ENCODE measurements around the gene MBD6. TPM values are rescaled to one million over a fixed set of nuclear protein-coding genes. Genes with fewer than 3 reads are reported as not detected.
A peak's percentile ranks its signal among the peaks of the same experiment; 100 is the strongest.
"Not testable (repeated sequence)": the region's sequence is repeated elsewhere in the genome, so short reads cannot be mapped to it uniquely, and the experiment has no call there.

Gene MBD6
- total RNA-seq, 2 experiments from 2014 or later, result 80.9 to 85.4 TPM

DNA sequence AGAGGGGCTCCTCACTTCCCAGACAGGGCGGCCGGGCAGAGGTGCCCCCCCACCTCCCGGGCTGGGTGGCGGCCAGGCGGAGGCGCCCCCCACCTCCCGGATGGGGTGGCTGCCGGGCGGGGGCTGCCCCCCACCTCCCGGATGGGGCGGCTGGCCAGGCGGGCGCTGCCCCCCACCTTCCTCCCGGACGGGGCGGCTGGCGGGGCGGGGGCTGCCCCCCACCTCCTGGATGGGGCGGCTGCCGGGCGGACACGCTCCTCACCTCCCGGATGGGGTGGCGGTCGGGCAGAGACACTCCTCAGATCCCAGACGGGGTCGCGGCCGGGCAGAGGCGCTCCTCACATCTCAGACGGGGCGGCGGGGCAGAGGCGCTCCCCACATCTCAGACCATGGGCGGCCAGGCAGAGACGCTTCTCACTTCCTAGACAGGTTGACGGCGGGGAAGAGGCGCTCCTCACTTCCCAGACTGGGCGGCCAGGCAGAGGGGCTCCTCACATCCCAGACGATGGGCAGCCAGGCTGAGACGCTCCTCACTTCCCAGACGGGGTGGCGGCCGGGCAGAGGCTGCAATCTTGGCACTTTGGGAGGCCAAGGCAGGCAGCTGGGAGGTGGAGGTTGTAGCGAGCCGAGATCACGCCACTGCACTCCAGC is 27.4 kb upstream of the MBD6 start:
- H3K4me3 Mint-ChIP-seq; H3K9me3 Mint-ChIP-seq (ENCODE audit: low read depth); DNase-seq; CTCF ChIA-PET; H3K27me3 Mint-ChIP-seq; H3K27ac Mint-ChIP-seq; ATAC-seq: not testable (repeated sequence)
- peaks cover 14% of the 10 kb centered on the region for H3K4me1 Mint-ChIP-seq
- H3K36me3 Mint-ChIP-seq, result peaks cover 55% of the 10 kb centered on the region

DNA sequence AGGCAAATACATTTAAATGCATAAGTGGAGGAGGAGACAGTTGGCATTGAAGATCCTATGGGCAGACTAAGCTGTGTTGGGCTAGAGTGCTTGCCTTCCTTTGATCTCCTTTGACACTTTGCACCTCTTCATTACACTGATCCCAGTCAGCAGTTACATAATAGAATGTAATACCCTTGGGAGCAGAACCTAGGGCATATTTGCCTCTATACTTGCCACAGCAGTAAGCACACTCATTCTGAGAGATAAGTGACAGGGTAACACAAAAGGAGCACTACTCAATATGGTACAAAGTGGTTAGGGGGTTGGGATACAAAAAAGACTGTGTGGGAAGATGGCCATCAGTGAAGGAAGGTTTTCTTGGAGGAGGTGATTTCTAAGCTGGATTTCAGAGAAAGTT is 25.8 kb upstream of the MBD6 start:
- Mint-ChIP-seq H3K36me3 (peaks cover 58% of the 10 kb centered on the region), H3K9me3 (ENCODE audit: low read depth) (peaks cover 3% of the 10 kb centered on the region), H3K4me3 (no peak overlapping the region), H3K27ac (no peak overlapping the region), H3K27me3 (no peaks in the 10 kb centered on the region), H3K4me1 (peaks cover 9% of the 10 kb centered on the region)
- DNase-seq (no peak), ATAC-seq (no peak)
- CTCF ChIA-PET, result interaction anchor here (0.6 to 1.4 kb wide), 4 partner anchors 20 to 766 kb away, joined by 3 to 5 read pairs (median 3); no protein-coding TSS in a partner anchor

DNA sequence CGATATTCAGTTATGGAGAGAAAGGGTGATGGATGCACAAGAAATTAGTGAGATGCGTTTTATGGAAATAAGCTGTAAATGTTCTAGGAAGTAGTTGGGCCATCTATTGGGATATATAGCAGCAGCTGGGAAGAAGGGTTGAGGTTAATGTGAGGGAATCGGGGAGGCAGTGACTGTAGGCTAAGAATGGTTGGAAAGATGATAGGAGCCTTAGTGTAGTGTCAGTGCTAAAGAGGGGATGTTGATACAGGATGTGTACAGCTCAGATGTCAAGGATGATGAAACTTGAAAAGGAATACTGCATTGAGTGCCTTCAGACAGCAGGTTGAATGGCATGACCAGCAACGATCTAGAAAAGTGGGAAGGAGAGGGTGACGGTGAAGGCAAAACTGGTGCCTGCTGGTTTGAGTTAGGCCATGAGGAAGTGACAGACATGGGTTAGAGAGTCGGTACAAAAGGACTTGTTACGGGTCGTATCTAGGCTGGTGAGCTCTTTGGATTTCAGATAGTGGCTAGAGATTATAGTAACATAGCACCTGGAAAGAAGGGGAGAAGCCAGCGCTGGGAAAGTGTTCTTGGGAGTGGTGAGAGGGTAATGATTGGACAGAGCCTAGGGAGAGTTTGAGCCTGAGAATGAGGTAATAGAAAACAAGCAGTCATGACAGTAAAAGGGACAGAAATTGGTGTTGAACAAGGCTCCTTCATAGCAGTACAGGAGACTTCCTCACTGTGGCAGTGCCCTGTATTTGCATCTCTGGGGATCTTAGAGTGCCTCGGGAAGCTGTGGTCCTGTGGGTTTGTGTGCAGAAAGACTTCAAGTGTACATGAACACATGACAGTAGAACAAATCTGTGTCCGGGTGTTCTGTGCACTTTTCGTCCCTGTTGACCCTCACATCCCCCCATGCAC is 25.1 kb upstream of the MBD6 start:
- no peak for ATAC-seq

DNA sequence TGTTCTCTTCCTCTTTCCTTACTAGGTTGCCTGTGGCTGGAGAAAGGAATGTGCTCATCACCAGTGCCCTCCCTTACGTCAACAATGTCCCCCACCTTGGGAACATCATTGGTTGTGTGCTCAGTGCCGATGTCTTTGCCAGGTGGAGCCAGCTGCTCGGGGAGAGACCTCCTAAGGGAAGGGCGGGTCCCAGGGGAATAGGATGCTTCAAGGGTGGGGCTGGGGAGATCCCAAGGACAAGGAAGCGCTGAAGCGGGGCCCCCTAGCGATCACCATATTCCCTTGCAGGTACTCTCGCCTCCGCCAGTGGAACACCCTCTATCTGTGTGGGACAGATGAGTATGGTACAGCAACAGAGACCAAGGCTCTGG is 24.5 kb upstream of the MBD6 start:
- Mint-ChIP-seq H3K27ac (no peak overlapping the region), H3K36me3 (peaks cover 63% of the 10 kb centered on the region), H3K4me3 (no peak overlapping the region), H3K4me1 (peaks cover 4% of the 10 kb centered on the region), H3K9me3 (ENCODE audit: low read depth) (peaks cover 3% of the 10 kb centered on the region), H3K27me3 (no peaks in the 10 kb centered on the region)
- ATAC-seq (no peak), DNase-seq (no peak)
- CTCF ChIA-PET, result no interaction called here

More for the DNA sequence above, 25.1 kb upstream of the MBD6 start:
- CTCF ChIA-PET, result interaction anchor here (0.9 to 1.4 kb wide), 3 partner anchors 21 to 42 kb away, joined by 3 to 5 read pairs (median 3); no protein-coding TSS in a partner anchor
- Mint-ChIP-seq H3K4me3 (no peak overlapping the region), H3K27ac (no peak overlapping the region), H3K36me3 (peaks cover 64% of the 10 kb centered on the region), H3K4me1 (peaks cover 9% of the 10 kb centered on the region), H3K9me3 (ENCODE audit: low read depth) (peaks cover 3% of the 10 kb centered on the region), H3K27me3 (no peaks in the 10 kb centered on the region)
- no peak for DNase-seq

DNA sequence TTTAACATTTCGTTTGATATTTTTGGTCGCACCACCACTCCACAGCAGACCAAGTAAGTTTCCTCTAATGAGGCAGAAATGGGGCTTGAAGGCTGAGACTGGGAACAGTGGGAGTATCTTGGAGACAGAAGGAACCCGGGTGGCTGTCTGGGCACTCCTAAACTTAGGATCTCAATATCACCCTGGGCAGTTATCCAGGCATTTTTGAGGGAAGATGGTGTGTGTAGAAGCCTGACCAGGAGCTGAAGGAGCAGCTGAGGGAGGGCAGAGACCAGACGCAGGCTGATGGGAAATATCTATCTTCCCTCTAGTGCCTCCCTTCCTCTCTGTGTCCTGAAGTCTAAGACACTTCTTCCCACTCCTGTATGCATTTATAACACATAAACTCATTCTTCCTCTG is 24.1 kb upstream of the MBD6 start:
- no peak overlapping the region for H3K4me3 Mint-ChIP-seq
- H3K9me3 Mint-ChIP-seq (ENCODE audit: low read depth), result peaks cover 3% of the 10 kb centered on the region
- no peak overlapping the region for H3K27ac Mint-ChIP-seq
- H3K36me3 Mint-ChIP-seq, result peaks cover 65% of the 10 kb centered on the region
- peaks cover 4% of the 10 kb centered on the region for H3K4me1 Mint-ChIP-seq
- no peak for ATAC-seq
- H3K27me3 Mint-ChIP-seq, result no peaks in the 10 kb centered on the region
- no peak for DNase-seq
- CTCF ChIA-PET, result no interaction called here

DNA sequence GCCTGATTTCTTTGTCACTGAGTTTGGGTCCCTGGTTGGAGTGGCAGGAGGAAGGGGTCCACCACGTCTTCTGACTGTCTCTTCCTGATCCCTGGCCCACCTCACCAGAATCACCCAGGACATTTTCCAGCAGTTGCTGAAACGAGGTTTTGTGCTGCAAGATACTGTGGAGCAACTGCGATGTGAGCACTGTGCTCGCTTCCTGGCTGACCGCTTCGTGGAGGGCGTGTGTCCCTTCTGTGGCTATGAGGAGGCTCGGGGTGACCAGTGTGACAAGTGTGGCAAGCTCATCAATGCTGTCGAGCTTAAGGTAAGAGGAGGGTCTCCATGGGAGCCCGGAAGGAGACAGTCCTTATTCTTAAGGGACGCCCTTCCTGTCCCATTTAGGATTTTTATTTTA is 22.4 kb upstream of the MBD6 start:
- H3K4me3 Mint-ChIP-seq, result no peak overlapping the region

DNA sequence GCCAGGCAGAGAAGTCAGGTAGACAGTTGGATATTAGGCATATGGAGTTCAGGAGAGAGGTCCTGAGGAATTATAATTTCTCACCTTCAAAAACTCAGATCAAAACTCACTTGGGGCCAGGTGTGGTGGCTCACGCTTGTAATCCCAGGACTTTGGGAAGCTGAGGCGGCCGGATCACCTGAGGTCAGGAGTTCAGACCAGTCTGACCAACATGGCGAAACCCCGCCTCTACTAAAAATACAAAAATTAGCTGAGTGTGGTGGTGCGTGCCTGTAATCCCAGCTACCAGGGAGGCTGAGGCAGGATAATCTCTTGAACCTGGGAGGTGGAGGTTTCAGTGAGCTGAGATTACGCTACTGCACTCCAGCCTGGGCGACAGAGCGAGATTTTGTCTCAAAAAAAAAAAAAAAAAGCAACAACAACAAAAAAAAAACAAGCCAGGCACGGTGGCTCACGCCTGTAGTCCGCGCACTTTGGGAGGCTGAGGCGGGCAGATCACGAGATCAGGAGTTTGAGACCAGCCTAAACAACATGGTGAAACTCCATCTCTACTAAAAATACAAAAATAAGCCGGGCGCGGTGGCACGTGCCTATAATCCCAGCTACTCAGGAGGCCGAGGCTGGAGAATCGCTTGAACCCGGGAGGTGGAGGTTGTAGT is 20.2 kb upstream of the MBD6 start:
- not testable (repeated sequence) for H3K27ac Mint-ChIP-seq; H3K27me3 Mint-ChIP-seq; H3K9me3 Mint-ChIP-seq (ENCODE audit: low read depth)

More for the DNA sequence above, 22.4 kb upstream of the MBD6 start:
- H3K9me3 Mint-ChIP-seq (ENCODE audit: low read depth), result peaks cover 3% of the 10 kb centered on the region
- ATAC-seq, result no peak
- no peak for DNase-seq
- peaks cover 4% of the 10 kb centered on the region for H3K4me1 Mint-ChIP-seq
- H3K27ac Mint-ChIP-seq, result no peak overlapping the region
- no peaks in the 10 kb centered on the region for H3K27me3 Mint-ChIP-seq
- peaks cover 70% of the 10 kb centered on the region for H3K36me3 Mint-ChIP-seq
- CTCF ChIA-PET, result interaction anchor here (1.1 to 1.2 kb wide), 2 partner anchors 13 to 23 kb away, joined by 3 to 4 read pairs; no protein-coding TSS in a partner anchor

DNA sequence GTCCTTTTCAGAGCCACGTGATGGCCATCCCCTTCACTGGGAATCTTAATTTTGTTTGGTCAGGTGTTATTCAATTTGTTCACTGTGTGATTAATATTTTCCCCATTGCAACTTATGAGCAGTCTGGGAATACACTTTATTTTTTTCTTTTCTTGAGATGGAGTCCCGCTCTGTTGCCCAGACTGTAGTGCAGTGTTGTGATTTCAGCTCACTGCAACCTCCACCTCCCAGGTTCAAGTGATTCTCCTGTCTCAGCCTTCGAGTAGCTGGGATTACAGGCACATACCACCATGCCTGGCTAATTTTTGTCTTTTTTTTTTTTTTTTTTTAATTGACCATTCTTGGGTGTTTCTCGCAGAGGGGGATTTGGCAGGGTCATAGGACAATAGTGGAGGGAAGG is 16.1 kb upstream of the MBD6 start:
- peaks cover 44% of the 10 kb centered on the region for H3K36me3 Mint-ChIP-seq
- H3K4me1 Mint-ChIP-seq; H3K4me3 Mint-ChIP-seq; H3K27ac Mint-ChIP-seq; H3K9me3 Mint-ChIP-seq (ENCODE audit: low read depth); H3K27me3 Mint-ChIP-seq; DNase-seq; ATAC-seq: not testable (repeated sequence)
- CTCF ChIA-PET, result interaction anchor here (2.7 kb wide), 1 partner anchor 44 kb away, joined by 6 read pairs; no protein-coding TSS in a partner anchor

More for the DNA sequence above, 20.2 kb upstream of the MBD6 start:
- not testable (repeated sequence) for H3K4me1 Mint-ChIP-seq, H3K4me3 Mint-ChIP-seq, ATAC-seq, DNase-seq
- peaks cover 66% of the 10 kb centered on the region for H3K36me3 Mint-ChIP-seq
- CTCF ChIA-PET, result interaction anchor here (0.7 to 1.2 kb wide), 3 partner anchors 15 to 89 kb away, joined by 3 to 4 read pairs (median 3); partner anchors contain the start of gene PIP4K2C

DNA sequence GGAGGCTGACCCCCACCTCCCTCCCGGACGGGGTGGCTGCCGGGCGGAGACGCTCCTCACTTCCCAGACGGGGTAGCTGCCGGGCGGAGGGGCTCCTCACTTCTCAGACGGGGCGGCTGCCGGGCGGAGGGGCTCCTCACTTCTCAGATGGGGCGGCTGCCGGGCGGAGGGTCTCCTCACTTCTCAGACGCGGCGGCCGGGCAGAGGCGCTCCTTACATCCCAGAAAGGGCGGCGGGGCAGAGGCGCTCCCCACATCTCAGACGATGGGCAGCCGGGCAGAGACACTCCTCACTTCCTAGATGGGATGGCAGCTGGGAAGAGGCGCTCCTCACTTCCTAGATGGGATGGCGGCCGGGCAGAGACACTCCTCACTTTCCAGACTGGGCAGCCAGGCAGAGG is 14.8 kb upstream of the MBD6 start:
- H3K27ac Mint-ChIP-seq; H3K4me1 Mint-ChIP-seq; DNase-seq; CTCF ChIA-PET; H3K4me3 Mint-ChIP-seq; H3K9me3 Mint-ChIP-seq (ENCODE audit: low read depth); ATAC-seq; H3K27me3 Mint-ChIP-seq: not testable (repeated sequence)
- peaks cover 45% of the 10 kb centered on the region for H3K36me3 Mint-ChIP-seq

DNA sequence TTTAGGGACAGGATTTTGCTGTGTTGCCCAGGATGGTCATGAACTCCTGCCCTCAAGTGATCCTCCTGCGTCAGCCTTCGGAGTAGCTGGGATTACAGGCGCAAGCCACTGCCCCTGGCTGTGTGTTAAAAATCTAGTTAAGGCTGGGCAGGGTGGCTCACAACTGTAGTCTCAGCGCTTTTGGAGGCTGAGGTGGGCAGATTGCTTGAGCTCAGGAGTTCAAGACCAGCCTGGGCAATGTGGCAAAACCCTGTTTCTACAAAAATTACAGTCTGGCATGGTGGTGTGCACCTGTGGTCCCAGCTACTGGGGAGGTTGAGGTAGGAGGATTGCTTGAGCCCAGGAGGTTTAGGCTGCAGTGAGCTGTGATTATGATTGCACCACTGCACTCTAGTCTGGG is 11.5 kb upstream of the MBD6 start:
- Mint-ChIP-seq H3K36me3 (peaks cover 51% of the 10 kb centered on the region), H3K27me3 (no peaks in the 10 kb centered on the region), H3K9me3 (ENCODE audit: low read depth) (no peaks in the 10 kb centered on the region), H3K4me3 (no peak overlapping the region), H3K4me1 (peaks cover 3% of the 10 kb centered on the region), H3K27ac (no peak overlapping the region)
- DNase-seq, result no peak
- no peak for ATAC-seq
- CTCF ChIA-PET, result no interaction called here

DNA sequence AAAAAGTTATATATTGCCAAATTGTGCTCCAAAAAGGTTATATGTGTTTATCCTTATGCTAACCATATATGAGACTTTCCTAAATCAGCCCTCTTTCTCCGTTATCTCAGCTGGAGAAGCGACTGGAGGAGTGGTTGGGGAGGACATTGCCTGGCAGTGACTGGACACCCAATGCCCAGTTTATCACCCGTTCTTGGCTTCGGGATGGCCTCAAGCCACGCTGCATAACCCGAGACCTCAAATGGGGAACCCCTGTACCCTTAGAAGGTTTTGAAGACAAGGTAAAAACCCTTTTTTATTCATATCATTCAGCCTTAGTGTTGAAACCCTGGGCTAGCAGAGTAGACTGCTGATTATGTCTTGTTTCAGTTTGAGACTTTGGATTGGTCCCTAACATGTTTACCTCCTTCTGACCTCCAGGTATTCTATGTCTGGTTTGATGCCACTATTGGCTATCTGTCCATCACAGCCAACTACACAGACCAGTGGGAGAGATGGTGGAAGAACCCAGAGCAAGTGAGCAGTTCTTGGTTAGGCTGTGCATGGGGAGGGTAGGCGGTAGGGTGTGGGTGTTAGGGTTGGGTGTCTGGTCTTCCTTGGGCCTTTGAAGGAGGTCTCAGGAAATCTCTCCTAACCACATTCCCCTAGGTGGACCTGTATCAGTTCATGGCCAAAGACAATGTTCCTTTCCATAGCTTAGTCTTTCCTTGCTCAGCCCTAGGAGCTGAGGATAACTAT is 10.9 kb upstream of the MBD6 start:
- CTCF ChIA-PET, result interaction anchor here (1.0 kb wide), 1 partner anchor 12 kb away, joined by 3 read pairs; no protein-coding TSS in a partner anchor
- DNase-seq (no peak), ATAC-seq (no peak)

DNA sequence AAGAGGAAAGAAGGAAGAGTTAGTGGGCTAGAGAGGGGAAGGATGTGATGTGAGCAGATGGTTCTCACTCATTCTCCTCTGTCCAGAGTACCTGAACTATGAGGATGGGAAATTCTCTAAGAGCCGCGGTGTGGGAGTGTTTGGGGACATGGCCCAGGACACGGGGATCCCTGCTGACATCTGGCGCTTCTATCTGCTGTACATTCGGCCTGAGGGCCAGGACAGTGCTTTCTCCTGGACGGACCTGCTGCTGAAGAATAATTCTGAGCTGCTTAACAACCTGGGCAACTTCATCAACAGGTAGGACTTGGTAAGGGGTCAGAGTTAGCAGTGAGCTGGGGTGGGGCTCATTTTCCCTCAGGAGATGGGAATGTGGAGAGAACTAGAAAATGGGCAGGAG is 10.0 kb upstream of the MBD6 start:
- no peak for ATAC-seq
- H3K4me1 Mint-ChIP-seq, result peaks cover 8% of the 10 kb centered on the region

More for the DNA sequence above, 10.9 kb upstream of the MBD6 start:
- Mint-ChIP-seq H3K4me1 (peaks cover 3% of the 10 kb centered on the region), H3K27ac (no peak overlapping the region), H3K9me3 (ENCODE audit: low read depth) (no peaks in the 10 kb centered on the region), H3K27me3 (no peaks in the 10 kb centered on the region), H3K4me3 (no peak overlapping the region), H3K36me3 (peaks cover 54% of the 10 kb centered on the region)

More for the DNA sequence above, 10.0 kb upstream of the MBD6 start:
- no peak overlapping the region for H3K4me3 Mint-ChIP-seq
- no peaks in the 10 kb centered on the region for H3K27me3 Mint-ChIP-seq
- peaks cover 62% of the 10 kb centered on the region for H3K36me3 Mint-ChIP-seq
- H3K27ac Mint-ChIP-seq, result peak overlapping the region; percentile 53
- no peaks in the 10 kb centered on the region for H3K9me3 Mint-ChIP-seq (ENCODE audit: low read depth)
- DNase-seq, result no peak
- CTCF ChIA-PET, result interaction anchor here (0.8 to 1.0 kb wide), 2 partner anchors 13 kb away, joined by 3 read pairs; no protein-coding TSS in a partner anchor
